ENCODE results near the gene NKG7. TPM values are rescaled to one million over a fixed set of nuclear protein-coding genes. Genes with fewer than 3 reads are reported as not detected.

The NKG7 gene
- total RNA-seq, 4 donors from 2014 or later: 1.3 TPM; not detected in 3

- no peak for DNase-seq (ENCODE audit: low spot score in 2 of 2)
- TF ChIP-seq CTCF (IDR thresholded peaks at IDR 0.05): no peak
- intact Hi-C loops (cut with DNase I; ENCODE audit: low total_unique reads): no loop called here
- 89 to 95% methylated on average over 11 to 13 of the region's 13 CpGs for WGBS, 2 donors
- no peak overlapping the region for H3K4me3 ChIP-seq (ENCODE audit: low read depth, poor library complexity, severe bottlenecking)
Observed at GRCh38 chr19:51337141-51337860, 35.2 kb downstream of the NKG7 start.

DNA sequence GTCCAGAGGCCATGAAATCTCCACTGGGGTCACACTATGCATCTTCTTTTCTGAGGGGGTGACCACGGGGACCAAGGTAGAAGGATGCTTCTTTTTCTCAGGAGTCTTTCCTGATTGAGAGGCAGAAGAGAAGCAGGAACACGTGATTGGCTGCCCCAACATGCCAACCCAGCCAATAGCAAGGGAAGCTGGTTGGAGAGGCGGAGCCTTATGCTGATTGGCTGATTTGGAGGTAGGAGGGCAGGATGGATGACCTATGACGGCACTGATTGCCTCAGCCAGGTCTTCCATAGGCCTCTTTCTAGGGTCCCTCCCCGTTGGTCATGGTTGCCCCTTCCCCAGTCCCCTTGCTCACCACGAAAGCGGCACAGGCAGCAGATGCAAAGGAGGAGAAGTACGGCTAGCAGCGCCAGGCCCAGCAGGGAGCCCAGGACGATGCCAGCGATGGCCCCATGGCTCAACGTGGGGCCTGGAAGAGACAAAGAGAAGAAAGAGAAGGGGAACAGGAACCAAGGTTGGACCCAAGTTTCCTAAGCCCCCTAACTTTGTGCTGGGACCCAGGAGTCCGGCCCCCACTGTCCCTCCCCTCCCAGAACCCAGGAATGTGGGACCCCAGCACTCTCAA is 38.5 kb downstream of the NKG7 start:
- no peak overlapping the region for H3K4me3 ChIP-seq (ENCODE audit: low read depth, poor library complexity, severe bottlenecking)
- 89 to 96% methylated on average over 13 of the region's 13 CpGs for WGBS, 2 donors
- no peak for DNase-seq (ENCODE audit: low spot score in 2 of 2)
- intact Hi-C loops (cut with DNase I; ENCODE audit: low total_unique reads): no loop called here
- no peak for TF ChIP-seq POLR2A (IDR thresholded peaks at IDR 0.05)

- TF ChIP-seq CTCF (IDR thresholded peaks at IDR 0.05): no peak
- no peak for TF ChIP-seq POLR2A (IDR thresholded peaks at IDR 0.05)
- H3K4me3 ChIP-seq (ENCODE audit: low read depth, poor library complexity, severe bottlenecking): no peak overlapping the region
- DNase-seq (ENCODE audit: low spot score in 2 of 2): no peak
- intact Hi-C loops (cut with DNase I; ENCODE audit: low total_unique reads): no loop called here
- WGBS, 2 donors: 87 to 89% methylated on average over 6 of the region's 6 CpGs
Observed at GRCh38 chr19:51331716-51332115, 40.7 kb downstream of the NKG7 start.

GRCh38 chr19:51331193-51331592 is 41.3 kb downstream of the NKG7 start:
- no peak for TF ChIP-seq CTCF (IDR thresholded peaks at IDR 0.05)
- intact Hi-C loops (cut with DNase I; ENCODE audit: low total_unique reads): no loop called here
- DNase-seq (ENCODE audit: low spot score in 2 of 2): no peak
- WGBS, 2 donors: 77 to 85% methylated on average over 3 of the region's 3 CpGs
- no peak overlapping the region for H3K4me3 ChIP-seq (ENCODE audit: low read depth, poor library complexity, severe bottlenecking)

DNA sequence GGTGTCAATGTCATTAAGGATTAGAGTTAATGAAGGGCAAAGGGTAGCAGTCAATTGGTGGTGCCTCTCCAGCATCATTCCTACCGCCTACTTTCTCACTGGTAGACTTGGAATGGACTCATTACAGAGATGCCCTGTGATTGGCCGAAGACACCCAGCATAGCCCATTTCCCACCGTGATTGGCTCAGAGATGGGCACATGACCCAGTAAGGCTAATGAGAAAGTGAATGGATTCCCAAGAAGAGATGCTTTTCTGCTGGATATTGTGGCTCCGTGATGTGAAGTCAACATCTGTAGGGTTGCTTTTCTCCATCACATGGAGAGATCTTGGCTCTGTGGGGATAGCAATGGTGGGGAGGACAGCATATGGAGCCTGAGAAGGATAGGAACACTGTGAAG is 42.1 kb downstream of the NKG7 start:
- intact Hi-C loops (cut with DNase I; ENCODE audit: low total_unique reads): no loop called here
- 88 to 100% methylated on average over 4 of the region's 4 CpGs for WGBS, 2 donors

More for the DNA sequence above, 42.1 kb downstream of the NKG7 start:
- DNase-seq (ENCODE audit: low spot score in 2 of 2): no peak
- no peak overlapping the region for H3K4me3 ChIP-seq (ENCODE audit: low read depth, poor library complexity, severe bottlenecking)
- TF ChIP-seq CTCF (IDR thresholded peaks at IDR 0.05) (no peak), POLR2A (IDR thresholded peaks at IDR 0.05) (no peak)

All from lower leg skin (tissue), 4 donors.